GM12874 (cell line): ENCODE data around the gene ZNF652.

Experiments used
- CTCF ChIP-seq: IDR thresholded peaks from 2 replicates; pipeline ENCODE4 v1.5.1; 2011; ENCODE audit warnings: low read depth, mild to moderate bottlenecking, control low read depth, low read length, moderate library complexity; ENCODE audit not compliant: insufficient read depth

ZNF652 gene

GRCh38 chr17:49260817-49261291 lies 101.2 kb downstream of the ZNF652 start:
- no peak for TF ChIP-seq CTCF

- TF ChIP-seq CTCF, result no peak
These were observed 101.8 kb downstream of the ZNF652 start for GRCh38 chr17:49260011-49260816.

GRCh38 chr17:49259663-49260010 lies 102.4 kb downstream of the ZNF652 start:
- TF ChIP-seq CTCF, result no peak

- TF ChIP-seq CTCF, result no peak
These were observed 103.7 kb downstream of the ZNF652 start for GRCh38 chr17:49258394-49258793.

- no peak for TF ChIP-seq CTCF
These were observed 106.9 kb downstream of the ZNF652 start for GRCh38 chr17:49255125-49255524.

- TF ChIP-seq CTCF, result no peak
These were observed 108.0 kb downstream of the ZNF652 start for GRCh38 chr17:49254066-49254465.

- TF ChIP-seq CTCF, result no peak
These were observed 109.8 kb downstream of the ZNF652 start for GRCh38 chr17:49252148-49252695.
